Measurements from ENCODE around the gene GLG1.

GLG1 gene

GRCh38 chr16:74463888-74464287 lies 143.0 kb downstream of the GLG1 start:
- H3K4me3 ChIP-seq (ENCODE audit: low read length): no peak overlapping the region
- TF ChIP-seq CTCF (conservative IDR thresholded peaks at IDR 0.05; ENCODE audit: low read length): no peak
- DNase-seq (ENCODE audit: low read depth): no peak

GRCh38 chr16:74462361-74462760 lies 144.6 kb downstream of the GLG1 start:
- DNase-seq (ENCODE audit: low read depth): no peak
- H3K4me3 ChIP-seq (ENCODE audit: low read length): no peak overlapping the region
- TF ChIP-seq CTCF (conservative IDR thresholded peaks at IDR 0.05; ENCODE audit: low read length): no peak

GRCh38 chr16:74461826-74462225 lies 145.1 kb downstream of the GLG1 start:
- TF ChIP-seq CTCF (conservative IDR thresholded peaks at IDR 0.05; ENCODE audit: low read length): no peak
- H3K4me3 ChIP-seq (ENCODE audit: low read length): no peak overlapping the region

GRCh38 chr16:74460542-74460941 lies 146.4 kb downstream of the GLG1 start:
- no peak for DNase-seq (ENCODE audit: low read depth)
- no peak for TF ChIP-seq CTCF (conservative IDR thresholded peaks at IDR 0.05; ENCODE audit: low read length)
- no peak overlapping the region for H3K4me3 ChIP-seq (ENCODE audit: low read length)

More at GRCh38 chr16:74461826-74462225, 145.1 kb downstream of the GLG1 start:
- DNase-seq (ENCODE audit: low read depth): no peak

- no peak overlapping the region for H3K4me3 ChIP-seq (ENCODE audit: low read length)
- TF ChIP-seq CTCF (conservative IDR thresholded peaks at IDR 0.05; ENCODE audit: low read length): no peak
- DNase-seq (ENCODE audit: low read depth): no peak
Measured at GRCh38 chr16:74456290-74456625, 150.7 kb downstream of the GLG1 start.

GRCh38 chr16:74455619-74456289 lies 151.2 kb downstream of the GLG1 start:
- no peak for TF ChIP-seq CTCF (conservative IDR thresholded peaks at IDR 0.05; ENCODE audit: low read length)
- no peak for DNase-seq (ENCODE audit: low read depth)
- H3K4me3 ChIP-seq (ENCODE audit: low read length): no peak overlapping the region

- TF ChIP-seq CTCF (conservative IDR thresholded peaks at IDR 0.05; ENCODE audit: low read length): no peak
- no peak overlapping the region for H3K4me3 ChIP-seq (ENCODE audit: low read length)
- peak; percentile 28 for DNase-seq (ENCODE audit: low read depth)
Measured at GRCh38 chr16:74455213-74455612, 151.7 kb downstream of the GLG1 start.

Data from AG10803 (cell line).